ENCODE results near the gene KCNJ1.

DNA sequence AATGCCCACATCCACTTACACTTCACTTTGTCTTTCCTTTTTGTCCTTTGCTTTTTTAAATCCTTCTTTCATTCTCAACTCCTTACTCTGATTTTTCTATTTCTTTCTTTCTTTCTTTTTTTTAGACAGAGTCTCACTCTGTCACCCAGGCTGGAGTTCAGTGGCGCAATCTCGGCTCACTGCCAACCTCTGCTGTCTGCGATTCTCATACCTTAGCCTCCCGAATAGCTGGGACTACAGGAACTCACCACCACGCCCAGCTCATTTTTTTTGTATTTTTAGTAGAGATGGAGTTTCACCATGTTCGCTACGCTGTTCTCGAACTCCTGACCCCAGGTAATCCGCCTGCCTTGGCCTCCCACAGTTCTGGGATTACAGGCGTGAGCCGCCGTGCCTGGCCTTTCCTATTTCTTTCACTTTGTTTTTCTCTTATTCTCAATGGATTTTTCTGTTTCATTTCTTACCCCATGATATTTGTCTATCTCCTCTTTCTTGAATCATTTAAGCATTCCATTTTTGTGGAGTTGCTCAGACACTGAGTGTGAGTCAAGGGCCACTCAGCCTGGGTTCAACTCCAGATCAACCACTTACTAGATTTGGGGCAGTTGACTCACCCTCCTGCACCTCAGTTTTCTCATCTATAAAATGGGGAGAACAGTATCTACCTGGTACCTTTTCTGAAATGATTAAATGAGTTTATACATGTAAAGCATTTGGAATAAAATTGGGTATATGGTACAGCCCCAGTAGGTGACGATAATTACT is 31.7 kb upstream of the KCNJ1 start:
- TF ChIP-seq, protein P1, sequence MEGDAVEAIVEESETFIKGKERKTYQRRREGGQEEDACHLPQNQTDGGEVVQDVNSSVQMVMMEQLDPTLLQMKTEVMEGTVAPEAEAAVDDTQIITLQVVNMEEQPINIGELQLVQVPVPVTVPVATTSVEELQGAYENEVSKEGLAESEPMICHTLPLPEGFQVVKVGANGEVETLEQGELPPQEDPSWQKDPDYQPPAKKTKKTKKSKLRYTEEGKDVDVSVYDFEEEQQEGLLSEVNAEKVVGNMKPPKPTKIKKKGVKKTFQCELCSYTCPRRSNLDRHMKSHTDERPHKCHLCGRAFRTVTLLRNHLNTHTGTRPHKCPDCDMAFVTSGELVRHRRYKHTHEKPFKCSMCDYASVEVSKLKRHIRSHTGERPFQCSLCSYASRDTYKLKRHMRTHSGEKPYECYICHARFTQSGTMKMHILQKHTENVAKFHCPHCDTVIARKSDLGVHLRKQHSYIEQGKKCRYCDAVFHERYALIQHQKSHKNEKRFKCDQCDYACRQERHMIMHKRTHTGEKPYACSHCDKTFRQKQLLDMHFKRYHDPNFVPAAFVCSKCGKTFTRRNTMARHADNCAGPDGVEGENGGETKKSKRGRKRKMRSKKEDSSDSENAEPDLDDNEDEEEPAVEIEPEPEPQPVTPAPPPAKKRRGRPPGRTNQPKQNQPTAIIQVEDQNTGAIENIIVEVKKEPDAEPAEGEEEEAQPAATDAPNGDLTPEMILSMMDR (conservative IDR thresholded peaks at IDR 0.05; ENCODE audit: low read depth, low read length): no peak
- TF ChIP-seq EZH2 (IDR thresholded peaks at IDR 0.05; ENCODE audit: low read length, unreplicated experiment) (no peak), EZH2phosphoT487 (IDR thresholded peaks at IDR 0.05; ENCODE audit: borderline replicate concordance, low read length) (no peak)
